ENCODE data around the gene NIF3L1. TPM values are rescaled to one million over a fixed set of nuclear protein-coding genes. Genes with fewer than 3 reads are reported as not detected.
A peak's percentile ranks its signal among the peaks of the same experiment; 100 is the strongest.

Gene NIF3L1
- total and polyA plus RNA-seq, 10 of the 15 experiments (the other 5 are each of a cell fraction or from before 2014, with no cell fraction given) = 27.6 to 95.9 (median 53.8) TPM

GRCh38 chr2:200864176-200865034 lies 24.8 kb upstream of the NIF3L1 start, which contains the start of gene CLK1 (continued):
- TF ChIP-seq TAF1 (IDR thresholded peaks at IDR 0.05; ENCODE audit: borderline replicate concordance, low read depth, low read length) (peak; percentile 94), ATF7 (IDR thresholded peaks at IDR 0.05; ENCODE audit: low read depth) (0 out of 2 replicates have a peak, but pooled peaks have one; percentile 9), PKNOX1 (IDR thresholded peaks at IDR 0.05) (peak; percentile 82), REST (IDR thresholded peaks at IDR 0.05; ENCODE audit: low read depth, low read length) (0 out of 2 replicates have a peak, but pooled peaks have one; percentile 16), IKZF2 (IDR thresholded peaks at IDR 0.05) (0 out of 4 replicates have a peak, but pooled peaks of 1 of the 2 experiments have one; percentile 15), NFXL1 (IDR thresholded peaks at IDR 0.05; ENCODE audit: borderline replicate concordance) (no peak), E2F4 (IDR thresholded peaks at IDR 0.05; ENCODE audit: low read depth, low read length) (no peak), MEF2A (IDR thresholded peaks at IDR 0.05; ENCODE audit: insufficient read depth, low read depth, low read length) (0 out of 2 replicates have a peak, but pooled peaks have one; percentile 5), TARDBP (IDR thresholded peaks at IDR 0.05; ENCODE audit: borderline replicate concordance) (peak; percentile 50; the same call in 1 of the 2 replicates), KDM1A (IDR thresholded peaks at IDR 0.05; ENCODE audit: borderline replicate concordance) (no peak), RUNX3 (IDR thresholded peaks at IDR 0.05; ENCODE audit: low read length) (peak; percentile 32; the same call in 1 of the 2 replicates), RCOR1 (conservative IDR thresholded peaks at IDR 0.05; ENCODE audit: low read depth, low read length) (no peak), CBFB (IDR thresholded peaks at IDR 0.05; ENCODE audit: low read depth) (0 out of 2 replicates have a peak, but pooled peaks have one; percentile 34), SUPT20H (IDR thresholded peaks at IDR 0.05; ENCODE audit: borderline replicate concordance, control insufficient read depth, low read depth, low read length) (no peak), IKZF1 (conservative IDR thresholded peaks at IDR 0.05) (peak; percentile 82), HCFC1 (IDR thresholded peaks at IDR 0.05; ENCODE audit: low read length) (peak; percentile 38), EGR1 (IDR thresholded peaks at IDR 0.05; ENCODE audit: borderline replicate concordance in 1 of 2, low read depth in 2 of 2, low read length in 2 of 2) (peak in 1 of 2 experiments; percentile 34; a peak in 1 of 3 replicates), YBX1 (IDR thresholded peaks at IDR 0.05) (no peak), MLLT1 (IDR thresholded peaks at IDR 0.05) (peak; percentile 86), SIN3A (IDR thresholded peaks at IDR 0.05; ENCODE audit: low read depth, low read length) (no peak), SMARCA5 (IDR thresholded peaks at IDR 0.05) (peak; percentile 41), PBX3 (IDR thresholded peaks at IDR 0.05; ENCODE audit: insufficient replicate concordance, low read depth, low read length) (peak; percentile 50)
